ENCODE data around the gene ABCA4. TPM values are rescaled to one million over a fixed set of nuclear protein-coding genes. Genes with fewer than 3 reads are reported as not detected.

ABCA4 gene
- total and polyA plus RNA-seq, 8 donors: 0.08 to 1.2 (median 0.37) TPM; not detected in 5

DNA sequence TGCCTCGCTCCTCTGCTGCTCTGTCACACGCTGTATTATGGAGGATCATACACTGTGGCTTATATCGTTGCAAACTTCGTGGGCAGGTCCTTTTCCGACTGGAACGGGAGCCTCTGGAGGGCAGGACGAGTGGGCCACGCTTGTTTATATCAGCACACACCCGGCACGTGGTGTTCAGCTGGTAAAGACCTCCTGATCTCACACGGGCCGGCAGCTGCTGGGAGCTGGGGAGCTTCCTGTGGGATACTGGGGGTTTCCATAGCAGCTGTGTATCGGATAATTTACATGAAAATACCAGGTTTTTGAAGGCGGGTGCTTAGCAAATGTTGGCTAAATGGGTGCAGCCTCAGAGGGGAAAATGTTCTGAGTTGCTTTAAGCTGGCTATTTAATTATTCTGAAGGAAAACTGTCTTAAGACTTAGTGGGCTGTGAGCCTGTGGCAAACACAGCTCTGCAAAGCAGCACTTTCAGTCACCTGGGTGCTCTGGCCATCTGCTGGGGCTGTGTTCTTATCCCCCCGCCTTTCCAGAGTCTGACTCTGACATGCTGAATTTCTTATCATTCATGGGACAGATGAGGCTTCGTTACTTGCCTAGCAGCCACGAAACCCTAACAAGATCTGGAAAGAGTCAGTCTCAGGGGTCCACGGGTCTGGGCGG lies 108.1 kb downstream of the ABCA4 start:
- WGBS, 5 donors: 58 to 76% (median 66%) methylated on average over 18 to 19 of the region's 19 CpGs
- no peak overlapping the region for H3K27ac ChIP-seq
- TF ChIP-seq POLR2A (IDR thresholded peaks at IDR 0.05): no peak
- TF ChIP-seq, protein P1, sequence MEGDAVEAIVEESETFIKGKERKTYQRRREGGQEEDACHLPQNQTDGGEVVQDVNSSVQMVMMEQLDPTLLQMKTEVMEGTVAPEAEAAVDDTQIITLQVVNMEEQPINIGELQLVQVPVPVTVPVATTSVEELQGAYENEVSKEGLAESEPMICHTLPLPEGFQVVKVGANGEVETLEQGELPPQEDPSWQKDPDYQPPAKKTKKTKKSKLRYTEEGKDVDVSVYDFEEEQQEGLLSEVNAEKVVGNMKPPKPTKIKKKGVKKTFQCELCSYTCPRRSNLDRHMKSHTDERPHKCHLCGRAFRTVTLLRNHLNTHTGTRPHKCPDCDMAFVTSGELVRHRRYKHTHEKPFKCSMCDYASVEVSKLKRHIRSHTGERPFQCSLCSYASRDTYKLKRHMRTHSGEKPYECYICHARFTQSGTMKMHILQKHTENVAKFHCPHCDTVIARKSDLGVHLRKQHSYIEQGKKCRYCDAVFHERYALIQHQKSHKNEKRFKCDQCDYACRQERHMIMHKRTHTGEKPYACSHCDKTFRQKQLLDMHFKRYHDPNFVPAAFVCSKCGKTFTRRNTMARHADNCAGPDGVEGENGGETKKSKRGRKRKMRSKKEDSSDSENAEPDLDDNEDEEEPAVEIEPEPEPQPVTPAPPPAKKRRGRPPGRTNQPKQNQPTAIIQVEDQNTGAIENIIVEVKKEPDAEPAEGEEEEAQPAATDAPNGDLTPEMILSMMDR (IDR thresholded peaks at IDR 0.05): no peak
- no peak for TF ChIP-seq POLR2AphosphoS5 (IDR thresholded peaks at IDR 0.05)
- TF ChIP-seq EP300 (IDR thresholded peaks at IDR 0.05): no peak

DNA sequence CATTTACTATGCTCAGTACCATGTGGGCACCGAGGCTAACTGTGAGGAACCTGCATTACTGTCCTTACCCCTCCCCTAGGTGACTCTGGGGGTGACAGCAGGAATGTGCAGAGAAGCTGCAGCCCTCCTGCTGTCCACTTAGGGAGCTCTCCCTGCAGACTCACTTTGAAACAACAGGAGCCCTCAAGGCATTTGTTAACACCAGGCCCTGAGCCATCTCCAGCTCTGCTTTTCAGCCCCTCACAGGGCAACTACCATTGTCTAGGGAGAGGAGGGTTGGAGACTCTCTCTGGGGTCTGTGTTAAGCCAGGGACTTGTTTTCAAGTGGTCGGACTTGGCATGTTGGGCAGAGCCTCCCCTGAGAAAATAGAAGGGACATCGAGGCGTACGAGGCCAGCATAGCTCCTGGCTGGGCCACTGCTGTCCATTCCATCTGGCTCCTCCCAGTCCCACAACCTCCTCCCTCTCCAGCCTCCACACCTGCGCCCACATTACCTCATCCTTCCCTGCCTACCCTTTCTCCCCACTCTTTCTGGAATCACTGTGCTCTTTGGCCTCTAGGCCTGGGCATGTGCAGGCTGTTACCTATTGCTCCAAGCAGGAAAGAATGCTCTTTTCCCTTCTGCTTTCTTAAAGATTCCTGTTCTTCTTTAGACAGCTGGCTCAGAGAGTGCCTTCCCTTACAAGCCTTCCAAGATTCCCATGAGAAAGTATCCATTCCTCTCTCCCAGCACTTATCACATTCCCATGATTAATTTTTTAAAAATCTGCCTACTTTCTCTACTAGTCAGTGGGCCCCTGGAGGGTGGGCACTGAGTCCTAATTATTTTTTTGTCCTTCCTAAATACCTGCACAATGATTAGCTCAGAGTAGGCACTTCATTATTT lies 109.0 kb downstream of the ABCA4 start:
- Histone ChIP-seq H3K36me3 (no peaks in the 10 kb centered on the region), H3K4me3 (no peak overlapping the region), H3K27ac (no peak overlapping the region), H3K27me3 (no peaks in the 10 kb centered on the region), H3K4me1 (no peaks in the 10 kb centered on the region), H3K9me3 (no peaks in the 10 kb centered on the region)
- 77 to 93% (median 85%) methylated on average over 6 of the region's 6 CpGs for WGBS, 5 donors
- intact Hi-C loops (cut with DNase I; ENCODE audit: low total_unique reads): no loop called here
- TF ChIP-seq POLR2AphosphoS5 (IDR thresholded peaks at IDR 0.05) (no peak), POLR2A (IDR thresholded peaks at IDR 0.05) (no peak), EP300 (IDR thresholded peaks at IDR 0.05) (no peak)
- TF ChIP-seq, protein P1 (IDR thresholded peaks at IDR 0.05): no peak
- DNase-seq: peak in 1 of 2 donors; percentile 51

More for the DNA sequence above, 108.1 kb downstream of the ABCA4 start:
- Histone ChIP-seq H3K27me3 (no peaks in the 10 kb centered on the region), H3K4me3 (no peak overlapping the region), H3K36me3 (no peaks in the 10 kb centered on the region), H3K4me1 (no peaks in the 10 kb centered on the region), H3K9me3 (no peaks in the 10 kb centered on the region)
- peak in 1 of 2 donors; percentile 52 for DNase-seq
- intact Hi-C loops (cut with DNase I; ENCODE audit: low total_unique reads): no loop called here

GRCh38 chr1:94011129-94011528 lies 109.8 kb downstream of the ABCA4 start:
- 83 to 90% (median 86%) methylated on average over 2 to 8 of the region's 8 CpGs for WGBS, 5 donors
- Histone ChIP-seq H3K9me3 (no peaks in the 10 kb centered on the region), H3K4me3 (no peak overlapping the region), H3K27me3 (no peaks in the 10 kb centered on the region), H3K27ac (no peak overlapping the region), H3K36me3 (no peaks in the 10 kb centered on the region), H3K4me1 (no peaks in the 10 kb centered on the region)
- TF ChIP-seq, protein P1 (IDR thresholded peaks at IDR 0.05): no peak
- no peak for TF ChIP-seq EP300 (IDR thresholded peaks at IDR 0.05)
- no peak for TF ChIP-seq POLR2A (IDR thresholded peaks at IDR 0.05)
- TF ChIP-seq POLR2AphosphoS5 (IDR thresholded peaks at IDR 0.05): no peak
- intact Hi-C loops (cut with DNase I; ENCODE audit: low total_unique reads): no loop called here
- no peak for DNase-seq

GRCh38 chr1:94009304-94009703 lies 111.6 kb downstream of the ABCA4 start:
- H3K4me3 ChIP-seq: no peak overlapping the region
- WGBS, 5 donors: 85 to 94% (median 90%) methylated on average over 3 of the region's 3 CpGs
- no peaks in the 10 kb centered on the region for H3K4me1 ChIP-seq
- H3K9me3 ChIP-seq: no peaks in the 10 kb centered on the region
- intact Hi-C loops (cut with DNase I; ENCODE audit: low total_unique reads): no loop called here
- no peaks in the 10 kb centered on the region for H3K36me3 ChIP-seq
- H3K27me3 ChIP-seq: no peaks in the 10 kb centered on the region
- TF ChIP-seq POLR2AphosphoS5 (IDR thresholded peaks at IDR 0.05): no peak
- TF ChIP-seq, protein P1 (IDR thresholded peaks at IDR 0.05): no peak
- no peak for TF ChIP-seq EP300 (IDR thresholded peaks at IDR 0.05)
- TF ChIP-seq POLR2A (IDR thresholded peaks at IDR 0.05): no peak
- no peak for DNase-seq
- H3K27ac ChIP-seq: no peak overlapping the region

All from stomach (tissue), 9 donors.